GM20431 (cell line): ENCODE results near the gene SAMD1.

Experiments used
- in situ Hi-C: fragments of 300-500 bp; cut with MseI, MboI; formaldehyde crosslinking; loops from one replicate; pipeline ENCODE4 v1.15.0; 2020; ENCODE audit warnings: low sequenced_read_pairs; ENCODE audit not compliant: unreplicated experiment

The SAMD1 gene

DNA sequence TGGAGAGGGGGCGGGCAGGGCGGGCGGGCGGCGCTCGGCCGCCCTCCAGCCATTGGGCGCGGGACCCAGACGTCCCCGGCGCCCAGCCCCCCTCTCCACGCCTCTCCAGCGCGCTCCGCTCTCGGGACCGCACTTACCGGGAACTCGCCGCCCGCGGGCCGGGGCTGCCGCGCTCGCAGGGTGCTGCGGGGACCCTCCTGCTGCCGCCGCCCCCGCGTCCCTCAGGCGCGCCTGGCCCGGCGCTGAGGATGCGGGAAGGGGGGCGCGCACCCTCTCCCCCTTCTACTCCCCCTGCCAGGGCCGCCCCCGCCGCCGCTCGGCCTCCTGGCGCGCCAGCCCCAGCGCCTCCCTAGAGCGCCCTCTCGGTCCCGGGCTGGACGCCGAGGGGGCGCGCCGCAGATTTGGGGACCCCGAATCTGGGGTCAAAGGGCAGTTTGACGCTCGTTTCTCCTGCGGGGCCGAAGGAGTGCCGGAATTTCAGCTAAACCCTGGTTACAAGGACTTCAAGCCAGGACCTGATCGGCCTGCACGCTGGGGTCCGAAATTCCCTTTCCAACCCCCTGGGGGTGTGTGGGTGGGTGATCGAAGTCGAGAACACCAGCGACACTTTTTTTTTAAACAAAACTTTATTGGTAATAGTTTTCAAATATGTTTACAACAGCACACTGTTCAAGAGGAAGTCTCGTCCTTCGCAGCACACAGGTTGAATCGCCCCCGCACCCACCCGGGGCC lies 696 bp upstream of the SAMD1 start:
- in situ Hi-C loops, result no loop called here

GRCh38 chr19:14089662-14090508 lies 666 bp downstream of the SAMD1 start:
- in situ Hi-C loops, result no loop called here

GRCh38 chr19:14089412-14089661 lies 1.2 kb downstream of the SAMD1 start:
- in situ Hi-C loops, result no loop called here

DNA sequence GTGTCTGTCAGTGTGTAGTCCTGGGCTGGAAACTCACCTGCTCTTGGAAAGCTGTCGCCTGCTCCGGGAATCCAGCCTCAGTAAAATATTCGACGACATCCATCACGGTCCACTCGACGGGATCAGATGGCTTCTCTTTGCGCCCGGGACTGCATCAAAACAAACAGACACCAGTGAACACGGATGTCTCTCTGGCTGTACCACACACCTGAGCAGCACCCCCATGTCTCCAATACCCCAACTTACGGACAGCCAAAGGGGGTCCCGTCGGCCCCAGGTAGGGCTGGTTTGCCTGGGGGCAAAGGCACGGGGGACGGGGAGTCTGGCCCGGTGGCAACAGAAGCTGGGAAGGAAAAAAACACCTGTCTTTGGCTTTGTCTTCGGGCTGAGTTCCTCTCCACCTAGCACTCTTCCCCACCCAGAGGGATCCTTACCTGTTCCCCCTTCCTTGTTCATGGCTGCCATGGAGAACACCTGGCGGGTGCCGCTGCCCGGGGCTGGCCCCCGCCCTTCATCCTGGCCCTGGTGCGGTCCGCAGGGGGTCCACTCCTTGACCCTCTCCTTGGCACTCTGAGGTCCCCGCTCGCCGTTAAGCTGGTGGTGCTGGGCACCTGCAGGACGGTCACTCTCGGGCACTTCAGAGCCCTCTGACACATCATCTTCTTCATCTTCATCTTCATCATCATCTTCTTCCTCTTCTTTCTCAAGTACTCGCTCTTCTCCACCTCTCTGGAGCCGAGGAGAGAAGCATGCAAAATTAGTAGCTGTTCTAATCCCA lies 1.7 kb downstream of the SAMD1 start:
- in situ Hi-C loops, result no loop called here

- in situ Hi-C loops, result no loop called here
Measured at GRCh38 chr19:14086098-14086497, 4.5 kb downstream of the SAMD1 start.

- in situ Hi-C loops, result no loop called here
Measured at GRCh38 chr19:14085309-14085995, 5.1 kb downstream of the SAMD1 start, which contains the start of gene C19orf67. Gene C19orf67 (minus strand): TSS chr19:14085783. CDS start chr19:14085627, 156 bp downstream.

- in situ Hi-C loops, result no loop called here
Measured at GRCh38 chr19:14082675-14082960, 7.9 kb downstream of the SAMD1 start.

DNA sequence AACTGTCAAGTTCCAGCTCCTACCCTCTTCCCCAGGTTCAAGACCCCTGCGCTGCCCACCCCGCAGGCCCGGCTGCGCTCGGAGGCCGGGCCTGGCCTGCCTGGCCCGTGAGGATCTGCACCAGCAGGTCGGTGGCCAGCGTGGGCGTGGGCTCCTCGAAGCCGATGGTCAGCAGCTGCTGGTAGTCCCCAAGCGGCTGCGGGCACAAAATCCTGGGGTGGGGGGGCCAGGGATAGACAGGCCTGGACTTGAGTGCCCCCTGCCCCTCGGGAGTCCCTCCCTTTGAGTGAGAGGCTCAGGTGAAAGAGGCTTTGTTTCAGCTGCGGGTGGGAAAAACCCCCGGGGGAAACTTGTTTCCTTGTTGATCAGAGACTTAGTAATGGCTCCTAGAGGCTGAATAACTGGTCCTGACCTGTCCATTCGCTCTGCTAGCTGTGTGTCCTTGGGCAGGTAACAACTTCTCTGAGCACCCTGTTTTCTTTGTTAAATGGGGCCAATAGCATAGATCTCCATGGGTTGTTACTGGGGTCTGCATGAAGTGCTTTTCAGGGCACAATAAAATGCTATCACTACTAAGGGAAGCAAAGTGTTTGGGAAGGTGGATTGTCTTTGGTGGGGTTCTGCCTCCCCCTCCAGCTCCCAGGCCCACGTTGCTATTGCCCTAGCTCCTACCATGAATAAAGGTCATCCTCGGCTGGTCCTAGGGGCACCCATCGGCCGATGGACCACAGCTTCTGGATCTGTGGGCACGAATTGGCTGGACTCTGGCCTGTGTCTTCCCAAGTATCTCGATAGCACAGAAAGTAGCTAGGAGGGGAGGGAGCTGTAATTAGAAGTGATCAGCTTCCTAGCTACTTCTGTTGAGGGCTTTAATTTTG lies 8.5 kb downstream of the SAMD1 start:
- in situ Hi-C loops, result no loop called here

DNA sequence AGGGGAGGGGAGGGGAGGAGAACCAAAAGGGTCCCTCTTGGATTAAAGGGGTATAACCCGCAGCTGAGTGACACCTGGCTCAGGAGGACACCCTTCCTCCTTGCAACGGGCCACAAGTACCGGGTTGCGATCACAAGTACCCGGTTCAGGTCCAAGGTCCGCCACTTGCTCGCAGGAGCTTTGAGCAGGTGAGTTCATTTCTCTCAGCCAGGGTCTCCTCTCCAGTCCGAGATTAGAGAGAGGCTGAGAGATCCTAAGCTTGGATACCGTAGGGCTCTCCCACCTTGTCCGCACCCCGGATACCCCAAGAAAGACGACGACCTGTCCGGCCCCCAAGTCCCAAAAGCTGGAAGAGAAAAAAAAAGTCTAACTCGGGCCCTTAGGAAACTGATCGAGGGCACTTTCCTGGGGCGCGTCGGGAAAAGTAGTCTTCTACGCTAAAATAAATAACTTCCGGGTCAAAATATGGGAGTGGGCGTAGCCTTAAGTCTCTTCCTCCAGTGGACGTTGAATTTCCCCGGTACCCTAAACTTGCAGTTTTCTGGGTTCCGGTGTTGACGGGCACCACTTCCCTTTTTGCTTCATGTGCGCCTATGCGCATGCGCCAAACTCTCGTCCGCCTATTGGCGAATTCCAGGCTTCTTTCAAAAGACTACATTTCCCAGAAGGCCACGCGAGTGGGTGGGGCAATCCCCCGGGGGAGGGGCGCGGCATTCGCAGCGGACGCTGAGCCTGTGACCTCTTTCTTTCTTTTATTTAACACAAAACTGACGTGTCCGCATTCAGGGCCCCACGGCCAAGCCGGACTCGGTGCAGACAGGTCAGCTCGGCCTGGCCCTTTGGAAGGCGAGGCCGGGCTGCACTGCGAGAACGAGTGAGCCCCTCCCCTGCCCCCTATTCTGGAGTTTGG lies 9.4 kb downstream of the SAMD1 start:
- in situ Hi-C loops, result no loop called here

DNA sequence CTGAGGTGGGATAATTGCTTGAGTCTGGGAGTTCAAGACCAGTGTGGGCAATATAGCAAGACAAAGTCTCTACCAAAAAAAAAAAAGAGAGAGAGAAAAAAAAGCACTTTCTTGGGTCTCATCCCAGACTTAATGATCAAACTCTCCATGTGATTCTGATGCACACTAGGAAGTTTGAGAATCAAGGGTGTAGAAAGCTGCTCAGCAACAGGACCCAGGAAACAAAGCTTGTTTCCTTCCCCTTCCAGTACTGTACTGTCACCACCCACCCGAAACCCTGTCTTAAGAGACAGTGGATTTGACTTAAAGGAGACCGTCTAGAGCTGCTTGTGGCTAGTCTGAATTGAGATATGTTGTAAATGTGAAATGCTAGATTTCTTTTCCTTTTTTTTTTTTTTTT lies 12.1 kb downstream of the SAMD1 start:
- in situ Hi-C loops, result no loop called here

DNA sequence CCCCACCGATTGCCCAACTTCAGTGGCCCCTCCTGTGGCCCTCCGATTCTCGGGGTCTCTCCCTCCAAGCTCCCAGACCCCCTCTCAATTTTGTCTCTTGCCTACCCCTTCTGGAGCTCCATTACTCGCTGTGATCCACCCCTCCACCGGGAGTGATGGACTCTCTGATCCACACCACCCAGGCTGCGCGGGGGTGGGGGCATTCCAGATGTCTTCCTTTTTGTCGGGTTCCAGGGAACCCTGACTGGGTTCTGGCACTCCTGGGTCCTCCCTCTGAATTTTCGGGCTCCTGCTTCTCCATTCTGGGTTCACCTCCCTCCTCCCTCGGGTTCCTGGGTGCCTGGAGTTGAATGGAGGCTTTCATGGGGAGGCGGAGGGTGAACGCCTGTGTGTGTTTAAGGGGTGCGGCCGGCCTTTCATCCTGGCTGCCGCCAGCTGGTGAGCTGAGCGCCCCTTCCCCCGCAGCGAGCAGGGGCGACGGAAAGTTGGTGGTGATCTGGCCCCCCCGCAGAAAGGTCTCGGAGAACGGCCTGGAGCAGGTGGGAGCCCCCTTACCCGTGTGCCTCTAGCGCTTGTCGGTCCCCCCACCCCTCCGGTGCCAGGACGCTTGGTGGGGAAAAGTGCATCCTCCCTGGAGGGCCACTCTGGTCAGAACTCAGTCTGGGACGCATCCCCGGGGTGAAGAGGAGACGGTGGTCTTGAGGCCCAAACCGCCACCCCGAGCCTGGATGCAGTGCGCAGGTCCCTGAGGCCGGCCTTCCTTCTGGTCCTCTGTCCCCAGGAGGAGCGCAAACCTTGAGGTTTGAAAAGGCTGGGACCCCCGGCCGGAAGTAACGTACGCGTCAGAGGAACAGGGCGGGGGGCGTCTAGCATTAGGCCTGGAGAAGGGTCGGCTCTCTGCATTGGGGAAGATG lies 16.4 kb downstream of the SAMD1 start:
- in situ Hi-C loops, result loop anchor here (5.0 kb wide), 1 partner anchor 197 kb away; the partner anchor contains the start of gene NANOS3

DNA sequence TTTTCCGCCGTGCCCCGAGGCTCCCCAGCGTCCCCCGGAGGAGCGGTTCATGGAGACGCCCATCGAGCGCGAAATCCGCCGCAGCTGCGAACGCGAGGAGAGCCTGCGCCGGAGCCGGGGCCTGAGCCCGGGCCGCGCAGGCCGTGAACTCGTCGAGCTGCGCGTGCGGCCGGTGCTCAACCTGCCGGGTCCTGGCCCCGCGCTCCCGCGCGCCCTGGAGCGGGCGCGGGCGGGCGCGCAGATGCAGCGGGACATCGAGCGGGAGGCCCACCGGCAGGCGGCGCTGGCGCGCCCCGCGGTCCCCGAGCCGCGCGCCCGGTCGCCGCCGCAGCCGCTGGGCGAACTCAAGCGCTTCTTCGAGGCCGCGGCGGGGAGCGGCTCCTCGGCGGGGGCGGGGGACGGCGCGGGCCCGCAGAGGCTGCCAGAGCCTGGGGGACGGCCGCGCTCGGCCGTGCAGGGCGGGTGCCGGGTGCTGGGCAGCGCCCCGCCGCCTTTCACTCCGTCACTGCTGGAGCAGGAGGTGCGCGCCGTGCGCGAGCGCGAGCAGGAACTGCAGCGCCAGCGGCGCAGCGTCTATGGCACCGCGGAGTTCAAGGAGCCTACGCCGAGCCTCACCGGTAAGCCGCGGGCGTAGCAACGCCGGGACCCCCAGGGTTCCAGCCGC lies 17.2 kb downstream of the SAMD1 start:
- in situ Hi-C loops, result loop anchor here (5.0 kb wide), 1 partner anchor 196 kb away; the partner anchor contains the start of gene NANOS3

DNA sequence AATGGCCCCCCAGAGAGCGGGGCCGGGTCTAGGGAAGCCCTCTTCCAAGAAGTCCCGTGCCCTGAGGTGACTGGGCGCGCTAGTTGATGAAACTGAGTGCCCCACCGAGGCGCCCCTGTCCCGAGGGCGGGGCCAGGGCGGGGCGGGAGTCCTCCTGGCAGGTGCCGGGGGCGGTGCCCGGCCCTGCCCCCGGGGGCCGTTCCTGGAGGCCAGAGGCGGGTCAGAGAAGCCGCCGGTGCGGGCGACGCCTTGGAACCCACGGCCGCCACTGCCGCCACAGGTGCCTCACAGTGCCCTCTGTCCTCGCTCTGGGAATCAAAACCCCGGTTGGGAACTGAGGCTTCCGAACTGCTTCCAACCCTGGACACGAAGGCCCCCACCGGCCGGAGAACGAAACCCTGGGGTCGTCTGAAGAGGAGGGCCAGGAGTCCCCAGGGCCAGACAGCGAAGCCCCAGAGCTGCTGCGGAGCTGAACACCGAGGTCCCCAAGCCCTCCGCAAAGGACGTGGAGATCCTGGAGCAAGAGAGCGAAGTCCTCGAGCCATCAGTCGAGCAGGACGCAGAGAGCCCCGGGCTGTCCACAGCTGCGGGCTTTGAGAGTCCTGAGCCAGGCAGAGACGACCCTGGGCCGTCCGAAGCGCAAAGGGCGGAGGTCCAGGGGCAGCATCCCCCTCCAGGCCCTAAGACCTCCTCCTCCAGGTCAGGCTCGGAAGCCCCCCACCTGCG lies 17.9 kb downstream of the SAMD1 start, which contains the start of gene MISP3:
MISP3 (plus strand) TSS at position 252 of the 726 bp plus-strand sequence. CDS start 524 bp downstream, outside the sequence.
- in situ Hi-C loops, result loop anchor here (5.0 kb wide), 1 partner anchor 195 kb away; the partner anchor contains the start of gene NANOS3

DNA sequence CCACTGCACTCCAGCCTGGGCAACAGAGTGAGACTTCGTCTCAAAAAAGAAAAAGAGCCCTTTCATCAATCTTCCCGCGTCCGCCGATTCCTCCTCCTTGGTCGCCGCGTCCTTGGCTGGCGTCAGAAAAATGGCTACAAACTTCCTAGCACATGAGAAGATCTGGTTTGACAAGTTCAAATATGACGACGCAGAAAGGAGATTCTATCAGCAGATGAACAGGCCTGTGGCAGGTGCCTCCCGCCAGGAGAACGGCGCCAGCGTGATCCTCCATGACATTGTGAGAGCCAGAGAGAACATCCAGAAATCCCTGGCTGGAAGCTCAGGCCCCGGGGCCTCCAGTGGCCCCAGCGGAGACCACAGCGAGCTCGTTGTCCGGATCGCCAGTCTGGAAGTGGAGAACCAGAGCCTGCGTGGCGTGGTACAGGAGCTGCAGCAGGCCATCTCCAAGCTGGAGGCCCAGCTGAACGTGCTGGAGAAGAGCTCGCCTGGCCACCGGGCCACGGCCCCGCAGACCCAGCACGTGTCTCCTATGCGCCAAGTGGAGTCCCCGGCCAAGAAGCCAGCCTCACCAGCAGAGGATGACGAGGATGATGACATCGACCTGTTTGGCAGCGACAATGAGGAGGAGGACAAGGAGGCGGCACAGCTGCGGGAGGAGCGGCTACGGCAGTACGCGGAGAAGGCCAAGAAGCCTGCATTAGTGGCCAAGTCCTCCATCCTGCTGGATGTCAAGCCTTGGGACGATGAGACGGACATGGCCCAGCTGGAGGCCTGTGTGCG lies 20.1 kb downstream of the SAMD1 start:
- in situ Hi-C loops, result loop anchor here (5.0 kb wide), 1 partner anchor 193 kb away; the partner anchor contains the start of gene NANOS3

GRCh38 chr19:14066134-14066533 lies 24.4 kb downstream of the SAMD1 start:
- in situ Hi-C loops, result no loop called here
